BLaER1 (cell line): ENCODE results near the gene RFPL2.
"Not testable (repeated sequence)": the region's sequence is repeated elsewhere in the genome, so short reads cannot be mapped to it uniquely, and the experiment has no call there.

Source experiments
- H3K27ac ChIP-seq: shearing (Covaris generic); formaldehyde crosslinking; 2 replicates; pipeline ENCODE4 v1.8.1; 2022
- H3K27me3 ChIP-seq: shearing (Covaris generic); formaldehyde crosslinking; 2 replicates; pipeline ENCODE4 v1.8.1; 2022
- H3K36me3 ChIP-seq: shearing (Covaris generic); formaldehyde crosslinking; 2 replicates; pipeline ENCODE4 v1.8.1; 2022
- H3K4me1 ChIP-seq: shearing (Covaris generic); formaldehyde crosslinking; 2 replicates; pipeline ENCODE4 v1.8.1; 2022
- H3K4me2 ChIP-seq: shearing (Covaris generic); formaldehyde crosslinking; 2 replicates; pipeline ENCODE4 v1.8.1; 2022
- H3K4me3 ChIP-seq: shearing (Covaris generic); formaldehyde crosslinking; 2 replicates; pipeline ENCODE4 v1.8.1; 2022
- H3K9ac ChIP-seq: shearing (Covaris generic); formaldehyde crosslinking; 2 replicates; pipeline ENCODE4 v1.8.1; 2022
- H3K9me3 ChIP-seq: shearing (Covaris generic); formaldehyde crosslinking; 2 replicates; pipeline ENCODE4 v1.8.1; 2022
- H4K20me1 ChIP-seq: shearing (Covaris generic); formaldehyde crosslinking; 2 replicates; pipeline ENCODE4 v1.8.1; 2022
- Cebpa-rat ChIP-seq: shearing (Covaris generic); IDR thresholded peaks from 2 replicates; pipeline ENCODE4 v1.8.1; 2022

The RFPL2 gene

DNA sequence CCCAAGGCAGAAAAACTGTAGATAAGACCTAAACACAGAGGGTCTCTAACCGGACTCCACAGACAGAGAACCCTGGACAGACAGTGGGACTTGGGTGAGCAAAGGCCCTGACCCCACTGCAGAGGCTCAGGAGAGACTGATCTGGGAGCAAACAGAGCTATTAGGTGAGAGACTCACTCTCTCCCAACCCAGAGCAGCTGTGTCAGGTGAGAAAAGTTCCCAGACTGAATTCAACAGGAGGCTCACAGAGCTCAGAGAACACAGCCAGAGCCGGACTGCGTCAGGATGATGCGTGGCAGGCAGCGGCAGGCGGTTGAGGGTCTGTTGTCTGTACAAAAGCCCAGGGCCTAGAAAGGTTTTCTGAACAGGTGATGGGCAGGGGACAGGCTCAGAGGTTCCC, 5.5 kb downstream of the RFPL2 start:
- H3K4me3 ChIP-seq: no peak overlapping the region
- H3K9ac ChIP-seq: no peak overlapping the region
- H3K27me3 ChIP-seq: peaks cover 18% of the 10 kb centered on the region
- TF ChIP-seq Cebpa-rat: no peak
- H4K20me1 ChIP-seq: no peaks in the 10 kb centered on the region
- no peak overlapping the region for H3K4me2 ChIP-seq
- no peaks in the 10 kb centered on the region for H3K9me3 ChIP-seq
- peaks cover 6% of the 10 kb centered on the region; the same call in 1 of the 2 replicates for H3K4me1 ChIP-seq
- H3K27ac ChIP-seq: no peak overlapping the region
- H3K36me3 ChIP-seq: no peaks in the 10 kb centered on the region

DNA sequence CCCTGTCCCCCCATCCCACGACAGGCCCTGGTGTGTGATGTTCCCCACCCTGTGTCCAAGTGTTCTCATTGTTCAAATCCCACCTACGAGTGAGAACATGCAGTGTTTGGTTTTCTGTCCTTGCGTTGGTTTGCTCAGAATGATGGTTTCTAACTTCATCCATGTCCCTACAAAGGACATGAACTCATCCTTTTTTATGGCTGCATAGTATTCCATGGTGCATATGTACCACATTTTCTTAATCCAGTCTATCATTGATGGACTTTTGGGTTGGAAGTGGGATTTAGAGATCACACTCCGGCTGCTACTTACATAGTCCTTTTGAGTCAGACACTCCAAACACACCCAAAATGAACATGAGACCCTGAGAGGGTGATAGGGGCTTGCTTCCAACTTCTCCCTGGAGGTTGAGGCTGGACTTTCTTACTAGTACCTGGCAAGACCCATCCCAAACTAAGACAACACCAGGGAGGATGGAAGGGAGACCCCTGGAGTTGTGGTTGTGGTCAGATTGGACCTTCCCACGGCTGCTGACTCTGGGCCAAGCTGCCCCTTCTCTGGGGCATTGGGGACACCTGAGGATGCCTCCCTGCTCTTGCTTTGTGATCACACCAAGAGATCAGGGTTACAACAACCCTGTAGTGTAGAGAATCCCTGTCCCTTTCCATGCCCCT, 7.2 kb downstream of the RFPL2 start:
- not testable (repeated sequence) for H4K20me1 ChIP-seq, H3K4me3 ChIP-seq, H3K9ac ChIP-seq

DNA sequence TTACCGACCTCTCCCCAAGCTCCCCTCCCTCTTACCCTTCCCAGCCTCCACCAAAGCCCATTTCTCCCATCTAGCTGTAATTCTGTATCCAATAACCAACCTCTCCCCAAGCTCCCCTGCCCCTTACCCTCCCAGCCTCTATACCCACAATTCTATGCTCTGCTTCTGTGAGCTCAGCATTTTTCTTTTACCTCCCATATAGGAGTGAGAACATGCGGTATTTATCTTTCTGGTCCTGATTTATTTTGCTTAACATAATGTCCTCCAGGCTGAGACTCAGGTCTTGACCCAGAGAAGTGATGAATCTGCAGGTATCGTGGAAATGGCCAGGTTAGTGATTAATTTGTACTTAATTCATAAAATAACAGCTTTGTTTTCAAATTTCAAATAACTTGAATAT, 9.0 kb downstream of the RFPL2 start:
- H3K9ac ChIP-seq, H3K4me1 ChIP-seq, H3K36me3 ChIP-seq, H3K9me3 ChIP-seq, H3K27ac ChIP-seq, H4K20me1 ChIP-seq, H3K4me3 ChIP-seq, H3K27me3 ChIP-seq, H3K4me2 ChIP-seq: not testable (repeated sequence)

More for the DNA sequence above, 7.2 kb downstream of the RFPL2 start:
- not testable (repeated sequence) for H3K36me3 ChIP-seq, H3K9me3 ChIP-seq, H3K4me1 ChIP-seq, H3K27ac ChIP-seq, H3K27me3 ChIP-seq, H3K4me2 ChIP-seq

DNA sequence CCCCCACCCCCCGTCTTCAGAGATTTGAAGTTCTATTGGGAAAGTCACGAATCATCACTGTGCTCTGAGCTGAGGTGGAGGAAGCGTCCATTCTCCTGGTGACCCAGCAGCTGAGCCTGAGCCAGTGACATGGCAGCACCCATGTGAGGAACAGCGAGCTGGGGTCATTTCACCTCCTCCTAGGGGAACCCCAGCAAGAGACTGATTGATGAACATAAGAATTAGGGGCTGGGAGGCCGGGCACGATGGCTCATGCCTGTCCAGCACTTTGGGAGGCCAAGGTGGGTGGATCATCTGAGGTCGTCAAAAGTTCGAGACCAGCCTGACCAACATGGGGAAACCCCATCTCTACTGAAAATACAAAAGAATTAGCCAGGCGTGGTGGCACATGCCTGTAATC, 11.5 kb downstream of the RFPL2 start:
- H3K4me1 ChIP-seq, H3K36me3 ChIP-seq, H3K9ac ChIP-seq, H4K20me1 ChIP-seq, H3K27me3 ChIP-seq, H3K4me2 ChIP-seq, H3K4me3 ChIP-seq, H3K9me3 ChIP-seq, H3K27ac ChIP-seq: not testable (repeated sequence)

DNA sequence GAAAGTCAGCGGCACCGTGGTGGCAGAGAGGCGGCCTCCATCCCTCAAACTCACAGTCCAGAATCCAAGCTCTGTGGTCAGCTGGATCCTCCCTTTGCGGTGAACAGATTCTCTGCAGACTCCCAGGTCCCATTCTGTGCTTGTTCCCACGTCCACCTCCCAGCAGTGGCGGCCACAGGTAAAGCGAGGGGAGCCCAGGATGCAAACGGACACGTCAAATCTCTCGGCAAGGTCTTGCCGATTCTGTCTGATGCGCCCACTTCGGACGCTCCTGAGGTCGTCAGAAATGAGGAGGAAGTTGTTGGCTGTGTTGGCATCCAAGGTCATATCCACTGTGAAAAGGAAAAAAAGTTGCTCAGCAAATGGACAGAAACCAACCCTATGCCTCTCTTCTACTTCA, 13.9 kb downstream of the RFPL2 start:
- not testable (repeated sequence) for H3K36me3 ChIP-seq, H3K4me1 ChIP-seq, H3K27me3 ChIP-seq, H3K9ac ChIP-seq, H4K20me1 ChIP-seq, H3K4me2 ChIP-seq, H3K27ac ChIP-seq, H3K9me3 ChIP-seq, H3K4me3 ChIP-seq

DNA sequence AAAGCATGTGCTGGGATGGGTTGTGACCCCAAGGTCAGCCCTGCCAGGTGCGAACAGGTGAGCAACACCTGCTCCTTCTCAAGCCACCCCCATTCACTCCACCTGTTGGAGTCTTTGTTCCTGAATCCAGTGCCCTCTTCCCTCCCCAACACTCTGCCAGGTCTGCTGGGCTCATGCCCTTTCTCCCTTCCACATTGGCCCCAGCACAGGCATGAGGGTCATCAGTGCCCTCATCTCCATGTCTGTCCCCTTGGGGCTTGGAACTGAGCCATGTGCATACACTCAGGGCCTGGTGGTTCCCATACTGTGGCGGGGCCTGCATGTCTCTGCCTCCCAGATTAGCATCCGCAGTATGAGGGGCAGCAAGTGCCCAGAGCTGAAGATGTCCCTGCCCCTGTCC, 19.1 kb downstream of the RFPL2 start:
- Histone ChIP-seq H3K4me1 (no peaks in the 10 kb centered on the region), H3K27ac (no peak overlapping the region), H4K20me1 (no peaks in the 10 kb centered on the region), H3K4me2 (no peak overlapping the region), H3K9me3 (no peaks in the 10 kb centered on the region), H3K4me3 (no peak overlapping the region), H3K27me3 (no peaks in the 10 kb centered on the region), H3K9ac (no peak overlapping the region), H3K36me3 (no peaks in the 10 kb centered on the region)
- no peak for TF ChIP-seq Cebpa-rat

DNA sequence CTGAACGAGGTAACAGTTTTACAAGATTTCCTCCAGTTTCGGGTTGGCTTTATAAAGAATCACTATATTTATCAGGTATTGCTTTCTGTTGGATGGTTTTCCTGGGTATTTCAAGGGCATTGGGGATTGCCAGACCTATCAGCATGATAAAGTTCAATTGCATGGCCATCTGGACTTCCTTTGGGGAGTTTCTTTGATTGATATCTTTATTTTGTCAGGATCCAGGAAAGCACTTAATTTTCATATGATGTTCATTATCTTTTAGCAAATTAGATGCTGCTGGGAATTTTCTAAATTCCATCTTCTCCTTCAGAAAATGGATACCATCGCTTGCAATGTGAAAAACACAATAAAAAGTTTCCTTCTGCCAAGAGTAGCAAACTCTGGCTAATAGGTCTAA, 21.2 kb downstream of the RFPL2 start:
- H4K20me1 ChIP-seq: no peaks in the 10 kb centered on the region
- no peaks in the 10 kb centered on the region for H3K36me3 ChIP-seq
- no peaks in the 10 kb centered on the region for H3K9me3 ChIP-seq
- no peaks in the 10 kb centered on the region for H3K27me3 ChIP-seq
- H3K4me3 ChIP-seq: no peak overlapping the region
- H3K4me2 ChIP-seq: no peak overlapping the region
- no peak overlapping the region for H3K9ac ChIP-seq
- no peaks in the 10 kb centered on the region for H3K4me1 ChIP-seq
- H3K27ac ChIP-seq: no peak overlapping the region
- no peak for TF ChIP-seq Cebpa-rat

DNA sequence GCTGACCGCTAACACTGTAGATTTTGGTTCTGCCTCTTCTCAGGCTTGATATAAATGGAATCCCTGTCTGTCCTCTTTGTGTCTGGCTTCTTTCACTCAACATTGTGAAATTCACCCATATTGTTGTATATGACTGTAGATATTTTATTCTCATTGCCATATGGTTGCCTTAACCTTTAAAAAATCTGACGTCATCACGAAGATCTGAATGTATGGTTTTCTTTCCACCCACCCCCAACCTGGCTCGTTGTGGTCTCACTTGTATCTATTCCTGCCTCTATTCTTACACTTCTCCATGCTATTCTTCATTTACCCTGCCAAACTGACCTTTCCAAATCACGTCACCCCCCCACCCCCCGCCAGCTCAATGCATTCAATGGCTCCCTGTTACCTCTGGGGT, 23.8 kb downstream of the RFPL2 start:
- no peak overlapping the region for H3K4me2 ChIP-seq
- no peaks in the 10 kb centered on the region for H3K36me3 ChIP-seq
- H3K4me3 ChIP-seq: no peak overlapping the region
- no peaks in the 10 kb centered on the region for H3K27me3 ChIP-seq
- no peak for TF ChIP-seq Cebpa-rat
- peaks cover 2% of the 10 kb centered on the region; the same call in 1 of the 2 replicates for H3K9me3 ChIP-seq
- no peak overlapping the region for H3K9ac ChIP-seq
- H3K27ac ChIP-seq: no peak overlapping the region
- no peaks in the 10 kb centered on the region for H3K4me1 ChIP-seq
- no peaks in the 10 kb centered on the region for H4K20me1 ChIP-seq

DNA sequence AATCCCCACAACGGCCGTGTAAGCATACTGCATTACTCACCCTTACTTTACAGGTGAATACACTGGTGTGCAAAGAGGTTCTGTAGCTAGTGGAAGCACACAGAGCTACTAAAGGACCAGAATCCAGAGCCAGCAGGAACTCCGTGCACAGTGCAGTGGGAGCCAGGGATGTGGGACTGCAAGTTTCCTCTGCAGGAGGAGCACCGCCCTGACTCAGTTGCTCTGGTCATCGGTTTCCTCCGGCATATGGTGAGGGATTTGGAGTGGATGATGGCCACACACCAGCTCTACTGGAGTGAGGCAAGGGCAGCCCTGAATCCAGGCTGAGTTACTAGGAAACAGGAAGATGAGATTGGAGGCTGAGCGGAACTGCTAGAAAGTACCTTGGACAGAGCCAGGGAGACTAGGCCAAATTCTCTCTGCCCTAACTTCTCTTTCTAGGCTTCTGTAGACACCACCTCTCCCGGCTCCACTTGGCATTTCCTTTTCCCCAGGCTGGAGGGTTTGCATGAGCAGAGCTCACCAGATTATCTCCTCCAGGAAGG, 27.6 kb downstream of the RFPL2 start:
- H3K4me3 ChIP-seq: no peak overlapping the region
- no peaks in the 10 kb centered on the region for H4K20me1 ChIP-seq
- no peak overlapping the region for H3K9ac ChIP-seq
- no peaks in the 10 kb centered on the region for H3K36me3 ChIP-seq
- H3K27me3 ChIP-seq: no peaks in the 10 kb centered on the region
- peaks cover 5% of the 10 kb centered on the region; the same call in 1 of the 2 replicates for H3K9me3 ChIP-seq
- H3K4me1 ChIP-seq: no peaks in the 10 kb centered on the region
- H3K4me2 ChIP-seq: no peak overlapping the region
- no peak overlapping the region for H3K27ac ChIP-seq
- TF ChIP-seq Cebpa-rat: no peak

DNA sequence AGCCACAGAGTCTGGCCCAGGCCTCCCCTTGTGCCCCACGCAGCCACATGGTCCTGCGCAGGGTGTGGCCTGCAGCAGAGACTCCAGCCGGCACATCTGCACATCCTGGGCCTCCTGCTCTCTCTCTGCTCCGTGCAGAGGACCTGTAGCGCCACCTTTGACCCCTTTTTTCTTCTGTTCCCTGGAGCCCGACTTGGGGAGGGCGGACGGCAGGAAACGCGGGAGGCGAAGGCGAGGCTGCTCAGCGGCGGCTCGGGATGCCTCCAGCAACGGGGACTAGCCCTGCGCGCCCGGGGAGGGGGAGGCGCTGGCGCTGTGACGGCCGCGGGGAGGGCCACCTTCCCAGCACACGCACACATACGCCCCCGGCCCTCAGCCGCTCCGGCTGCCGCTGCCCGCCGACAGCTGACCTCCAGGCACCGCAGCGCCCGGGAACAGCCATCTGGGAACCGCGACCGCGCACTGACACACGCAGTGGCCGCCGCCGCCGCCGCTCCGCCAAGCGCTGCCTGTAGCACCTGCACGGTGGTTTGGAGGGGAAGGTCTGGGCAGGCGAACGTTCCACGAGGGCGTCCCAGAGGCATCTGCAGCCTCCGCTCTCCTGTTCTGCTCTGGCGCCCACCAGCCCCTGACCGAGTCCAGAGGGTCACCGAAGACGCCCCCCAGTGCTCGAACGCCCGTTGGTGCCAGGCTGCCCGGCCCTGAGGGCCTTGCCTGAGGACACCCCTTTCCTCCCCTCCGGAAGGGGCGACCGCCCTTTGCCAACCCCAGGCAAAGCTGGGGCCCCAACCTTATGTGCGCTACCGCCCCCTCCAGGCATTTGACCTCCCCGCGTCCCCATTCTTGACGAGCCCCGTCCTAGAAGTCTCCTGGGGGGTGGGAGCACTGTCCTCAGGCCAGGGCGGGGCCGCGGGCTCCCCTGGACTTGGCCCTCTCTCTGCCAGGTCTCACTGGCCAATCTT, 28.9 kb downstream of the RFPL2 start:
- no peaks in the 10 kb centered on the region for H3K4me1 ChIP-seq
- no peak overlapping the region for H3K27ac ChIP-seq
- H3K4me2 ChIP-seq: no peak overlapping the region
- no peaks in the 10 kb centered on the region for H4K20me1 ChIP-seq
- no peaks in the 10 kb centered on the region for H3K36me3 ChIP-seq
- peaks cover 5% of the 10 kb centered on the region; the same call in 1 of the 2 replicates for H3K9me3 ChIP-seq
- no peaks in the 10 kb centered on the region for H3K27me3 ChIP-seq
- H3K4me3 ChIP-seq: no peak overlapping the region
- no peak overlapping the region for H3K9ac ChIP-seq
- TF ChIP-seq Cebpa-rat: no peak
